ENCODE measurements around the gene TKT. TPM values are rescaled to one million over a fixed set of nuclear protein-coding genes. Genes with fewer than 3 reads are reported as not detected.

TKT gene
- total and polyA plus RNA-seq, 2 experiments from 2014 or later = 584 to 1,411 TPM

- Histone ChIP-seq H3K4me1 (ENCODE audit: insufficient read depth) (peaks cover 28% of the 10 kb centered on the region), H3K79me2 (replicated peaks; ENCODE audit: insufficient read depth) (peaks cover 10% of the 10 kb centered on the region), H3K9me2 (ENCODE audit: insufficient read depth) (peaks cover 11% of the 10 kb centered on the region; the same call in 1 of the 2 replicates), H4K20me1 (replicated peaks; ENCODE audit: insufficient read depth) (no peaks in the 10 kb centered on the region), H3F3A (replicated peaks; ENCODE audit: low read depth) (peaks cover 4% of the 10 kb centered on the region; the same call in 1 of the 2 replicates), H3K4me3 (no peak overlapping the region), H3K36me3 (ENCODE audit: insufficient read depth) (no peaks in the 10 kb centered on the region), H3K4me2 (no peak overlapping the region), H2AFZ (no peak overlapping the region), H3K27me3 (ENCODE audit: insufficient read depth) (no peaks in the 10 kb centered on the region), H3K27ac (ENCODE audit: low read depth) (no peak overlapping the region)
- DNase-seq (ENCODE audit: low spot score) = no peak
- H3K27ac Mint-ChIP-seq = no peak overlapping the region
- TF ChIP-seq, protein P1, sequence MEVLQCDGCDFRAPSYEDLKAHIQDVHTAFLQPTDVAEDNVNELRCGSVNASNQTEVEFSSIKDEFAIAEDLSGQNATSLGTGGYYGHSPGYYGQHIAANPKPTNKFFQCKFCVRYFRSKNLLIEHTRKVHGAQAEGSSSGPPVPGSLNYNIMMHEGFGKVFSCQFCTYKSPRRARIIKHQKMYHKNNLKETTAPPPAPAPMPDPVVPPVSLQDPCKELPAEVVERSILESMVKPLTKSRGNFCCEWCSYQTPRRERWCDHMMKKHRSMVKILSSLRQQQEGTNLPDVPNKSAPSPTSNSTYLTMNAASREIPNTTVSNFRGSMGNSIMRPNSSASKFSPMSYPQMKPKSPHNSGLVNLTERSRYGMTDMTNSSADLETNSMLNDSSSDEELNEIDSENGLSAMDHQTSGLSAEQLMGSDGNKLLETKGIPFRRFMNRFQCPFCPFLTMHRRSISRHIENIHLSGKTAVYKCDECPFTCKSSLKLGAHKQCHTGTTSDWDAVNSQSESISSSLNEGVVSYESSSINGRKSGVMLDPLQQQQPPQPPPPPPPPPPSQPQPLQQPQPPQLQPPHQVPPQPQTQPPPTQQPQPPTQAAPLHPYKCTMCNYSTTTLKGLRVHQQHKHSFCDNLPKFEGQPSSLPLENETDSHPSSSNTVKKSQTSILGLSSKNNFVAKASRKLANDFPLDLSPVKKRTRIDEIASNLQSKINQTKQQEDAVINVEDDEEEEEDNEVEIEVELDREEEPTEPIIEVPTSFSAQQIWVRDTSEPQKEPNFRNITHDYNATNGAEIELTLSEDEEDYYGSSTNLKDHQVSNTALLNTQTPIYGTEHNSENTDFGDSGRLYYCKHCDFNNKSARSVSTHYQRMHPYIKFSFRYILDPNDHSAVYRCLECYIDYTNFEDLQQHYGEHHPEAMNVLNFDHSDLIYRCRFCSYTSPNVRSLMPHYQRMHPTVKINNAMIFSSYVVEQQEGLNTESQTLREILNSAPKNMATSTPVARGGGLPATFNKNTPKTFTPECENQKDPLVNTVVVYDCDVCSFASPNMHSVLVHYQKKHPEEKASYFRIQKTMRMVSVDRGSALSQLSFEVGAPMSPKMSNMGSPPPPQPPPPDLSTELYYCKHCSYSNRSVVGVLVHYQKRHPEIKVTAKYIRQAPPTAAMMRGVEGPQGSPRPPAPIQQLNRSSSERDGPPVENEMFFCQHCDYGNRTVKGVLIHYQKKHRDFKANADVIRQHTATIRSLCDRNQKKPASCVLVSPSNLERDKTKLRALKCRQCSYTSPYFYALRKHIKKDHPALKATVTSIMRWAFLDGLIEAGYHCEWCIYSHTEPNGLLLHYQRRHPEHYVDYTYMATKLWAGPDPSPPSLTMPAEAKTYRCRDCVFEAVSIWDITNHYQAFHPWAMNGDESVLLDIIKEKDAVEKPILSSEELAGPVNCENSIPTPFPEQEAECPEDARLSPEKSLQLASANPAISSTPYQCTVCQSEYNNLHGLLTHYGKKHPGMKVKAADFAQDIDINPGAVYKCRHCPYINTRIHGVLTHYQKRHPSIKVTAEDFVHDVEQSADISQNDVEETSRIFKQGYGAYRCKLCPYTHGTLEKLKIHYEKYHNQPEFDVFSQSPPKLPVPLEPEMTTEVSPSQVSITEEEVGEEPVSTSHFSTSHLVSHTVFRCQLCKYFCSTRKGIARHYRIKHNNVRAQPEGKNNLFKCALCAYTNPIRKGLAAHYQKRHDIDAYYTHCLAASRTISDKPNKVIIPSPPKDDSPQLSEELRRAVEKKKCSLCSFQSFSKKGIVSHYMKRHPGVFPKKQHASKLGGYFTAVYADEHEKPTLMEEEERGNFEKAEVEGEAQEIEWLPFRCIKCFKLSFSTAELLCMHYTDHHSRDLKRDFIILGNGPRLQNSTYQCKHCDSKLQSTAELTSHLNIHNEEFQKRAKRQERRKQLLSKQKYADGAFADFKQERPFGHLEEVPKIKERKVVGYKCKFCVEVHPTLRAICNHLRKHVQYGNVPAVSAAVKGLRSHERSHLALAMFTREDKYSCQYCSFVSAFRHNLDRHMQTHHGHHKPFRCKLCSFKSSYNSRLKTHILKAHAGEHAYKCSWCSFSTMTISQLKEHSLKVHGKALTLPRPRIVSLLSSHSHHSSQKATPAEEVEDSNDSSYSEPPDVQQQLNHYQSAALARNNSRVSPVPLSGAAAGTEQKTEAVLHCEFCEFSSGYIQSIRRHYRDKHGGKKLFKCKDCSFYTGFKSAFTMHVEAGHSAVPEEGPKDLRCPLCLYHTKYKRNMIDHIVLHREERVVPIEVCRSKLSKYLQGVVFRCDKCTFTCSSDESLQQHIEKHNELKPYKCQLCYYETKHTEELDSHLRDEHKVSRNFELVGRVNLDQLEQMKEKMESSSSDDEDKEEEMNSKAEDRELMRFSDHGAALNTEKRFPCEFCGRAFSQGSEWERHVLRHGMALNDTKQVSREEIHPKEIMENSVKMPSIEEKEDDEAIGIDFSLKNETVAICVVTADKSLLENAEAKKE (CRISPR knock-in tag; IDR thresholded peaks at IDR 0.05) = no peak
- TF ChIP-seq REST (IDR thresholded peaks at IDR 0.05; ENCODE audit: unreplicated experiment) = no peak
- TF ChIP-seq ETS1 (IDR thresholded peaks at IDR 0.05) = no peak
- TF ChIP-seq STAT1 (IDR thresholded peaks at IDR 0.05; ENCODE audit: unreplicated experiment) = no peak
- no peak for TF ChIP-seq ZNF331 (CRISPR knock-in tag; IDR thresholded peaks at IDR 0.05; ENCODE audit: low read depth)
- TF ChIP-seq, protein P2, sequence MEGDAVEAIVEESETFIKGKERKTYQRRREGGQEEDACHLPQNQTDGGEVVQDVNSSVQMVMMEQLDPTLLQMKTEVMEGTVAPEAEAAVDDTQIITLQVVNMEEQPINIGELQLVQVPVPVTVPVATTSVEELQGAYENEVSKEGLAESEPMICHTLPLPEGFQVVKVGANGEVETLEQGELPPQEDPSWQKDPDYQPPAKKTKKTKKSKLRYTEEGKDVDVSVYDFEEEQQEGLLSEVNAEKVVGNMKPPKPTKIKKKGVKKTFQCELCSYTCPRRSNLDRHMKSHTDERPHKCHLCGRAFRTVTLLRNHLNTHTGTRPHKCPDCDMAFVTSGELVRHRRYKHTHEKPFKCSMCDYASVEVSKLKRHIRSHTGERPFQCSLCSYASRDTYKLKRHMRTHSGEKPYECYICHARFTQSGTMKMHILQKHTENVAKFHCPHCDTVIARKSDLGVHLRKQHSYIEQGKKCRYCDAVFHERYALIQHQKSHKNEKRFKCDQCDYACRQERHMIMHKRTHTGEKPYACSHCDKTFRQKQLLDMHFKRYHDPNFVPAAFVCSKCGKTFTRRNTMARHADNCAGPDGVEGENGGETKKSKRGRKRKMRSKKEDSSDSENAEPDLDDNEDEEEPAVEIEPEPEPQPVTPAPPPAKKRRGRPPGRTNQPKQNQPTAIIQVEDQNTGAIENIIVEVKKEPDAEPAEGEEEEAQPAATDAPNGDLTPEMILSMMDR (conservative IDR thresholded peaks at IDR 0.05; ENCODE audit: low read depth in 2 of 2) = no peak
- TF ChIP-seq POLR2AphosphoS5 (IDR thresholded peaks at IDR 0.05; ENCODE audit: low read depth) = no peak
- TF ChIP-seq CREB1 (CRISPR knock-in tag; IDR thresholded peaks at IDR 0.05; ENCODE audit: low read depth) = no peak
- TF ChIP-seq EZH2 (IDR thresholded peaks at IDR 0.05; ENCODE audit: low read depth, unreplicated experiment) = no peak
- no peak for TF ChIP-seq NANOG (IDR thresholded peaks at IDR 0.05; ENCODE audit: borderline replicate concordance)
- peaks cover 33% of the 10 kb centered on the region for H3K27me3 Mint-ChIP-seq (ENCODE audit: insufficient read depth, low read depth, poor library complexity)
- ATAC-seq = no peak
- no peaks in the 10 kb centered on the region for H3K9me3 Mint-ChIP-seq
- no peaks in the 10 kb centered on the region; the same call in 2 of the 3 replicates for H3K36me3 Mint-ChIP-seq (ENCODE audit: low read depth)
- H3K4me1 Mint-ChIP-seq = peaks cover 43% of the 10 kb centered on the region
- H3K4me3 Mint-ChIP-seq = no peak overlapping the region
Observed at GRCh38 chr3:53260286-53260785, 4.5 kb upstream of the TKT start.
